GM18867 (cell line): ENCODE results near the gene PSMA6.

ENCODE experiments used
- ATAC-seq: cut with Tn5 transposase; IDR thresholded peaks from one replicate; pipeline ENCODE4 v1.9.1; 2021; ENCODE audit warnings: mild to moderate bottlenecking, moderate library complexity; ENCODE audit not compliant: unreplicated experiment

The PSMA6 gene

GRCh38 chr14:35365130-35366055 is 73.2 kb downstream of the PSMA6 start:
- ATAC-seq = no peak

- no peak for ATAC-seq
These were observed 73.9 kb downstream of the PSMA6 start for GRCh38 chr14:35366056-35366451.

- ATAC-seq = no peak
These were observed 74.4 kb downstream of the PSMA6 start for GRCh38 chr14:35366521-35366976.

GRCh38 chr14:35367056-35367372 is 74.8 kb downstream of the PSMA6 start:
- ATAC-seq = no peak
